Ishikawa (cell line): Measurements from ENCODE around the gene NPY2R.

ENCODE experiments used
- CEBPB ChIP-seq: IDR thresholded peaks from 2 replicates; pipeline ENCODE4 v1.6.1; 2012
- EGR1 ChIP-seq: IDR thresholded peaks from 2 replicates; pipeline ENCODE4 v1.6.1; 2012
- RAD21 ChIP-seq: IDR thresholded peaks from 2 replicates; pipeline ENCODE4 v1.6.1; 2012; ENCODE audit warnings: low read depth
- REST ChIP-seq: IDR thresholded peaks from 2 replicates; pipeline ENCODE4 v1.6.1; 2012; ENCODE audit warnings: low read depth, mild to moderate bottlenecking
- TAF1 ChIP-seq: IDR thresholded peaks from 2 replicates; pipeline ENCODE4 v1.6.1; 2012; ENCODE audit warnings: low read depth, mild to moderate bottlenecking
- TCF12 ChIP-seq: IDR thresholded peaks from 2 replicates; pipeline ENCODE4 v1.6.1; 2012; ENCODE audit warnings: low read depth
- ZBTB7A ChIP-seq: IDR thresholded peaks from 2 replicates; pipeline ENCODE4 v1.6.1; 2012; ENCODE audit warnings: low read depth

- TF ChIP-seq RAD21 (no peak), TAF1 (no peak), EGR1 (no peak), REST (no peak), ZBTB7A (no peak), CEBPB (no peak), TCF12 (no peak)
These were observed 55.0 kb downstream of the NPY2R start for GRCh38 chr4:155263480-155263879.
